IMR-90 (cell line): ENCODE measurements around the gene MRTFB. TPM values are rescaled to one million over a fixed set of nuclear protein-coding genes. Genes with fewer than 3 reads are reported as not detected.

Source experiments
- ATAC-seq: fragments of 200-7000 bp; cut with Tn5 transposase; 2 replicates; pipeline ENCODE4 v1.9.1; 2020; ENCODE audit warnings: low read depth, mild to moderate bottlenecking, moderate library complexity
- BruUV-seq: library from RNA; stranded (reverse); fragments of 400-500 nt; replicated peaks from 2 replicates; lab custom pipeline; 2021; lab: Mats Ljungman, UMichigan
- CTCF ChIA-PET: fragments of 300-600 bp; formaldehyde crosslinking; extraction: SDS; loops from one replicate; lab custom pipeline; 2021; ENCODE audit warnings: antibody characterized with exemption; lab: Yijun Ruan, JAX
- POLR2A ChIA-PET: fragments of 300-600 bp; sonication (Branson Sonifier 250); formaldehyde crosslinking; loops from one replicate; lab custom pipeline; 2022; ENCODE audit warnings: antibody characterized with exemption; ENCODE audit not compliant: unreplicated experiment; lab: Charles Lee
- DNase-seq: peaks from one replicate; pipeline ENCODE4 v3.0.0; 2013
- H2AFZ ChIP-seq: replicated peaks from 2 replicates; pipeline ENCODE3; 2013; ENCODE audit warnings: low read length, mild to moderate bottlenecking; ENCODE audit not compliant: poor library complexity
- H2AK5ac ChIP-seq: 2 replicates; pipeline ENCODE4 v1.6.1; 2013; ENCODE audit warnings: low read depth, low read length, inconsistent platforms
- H2AK9ac ChIP-seq: replicated peaks from 2 replicates; pipeline ENCODE3; 2013; ENCODE audit warnings: mild to moderate bottlenecking, low read depth, low read length, moderate library complexity; ENCODE audit not compliant: poor library complexity
- H2BK120ac ChIP-seq: 2 replicates; pipeline ENCODE4 v1.6.1; 2013; ENCODE audit warnings: low read depth, low read length, inconsistent platforms
- H2BK15ac ChIP-seq: 3 replicates; pipeline ENCODE4 v1.6.1; 2013; ENCODE audit warnings: low read depth, low read length, inconsistent platforms
- H2BK20ac ChIP-seq: 2 replicates; pipeline ENCODE4 v1.6.1; 2013; ENCODE audit warnings: low read depth, mild to moderate bottlenecking, inconsistent platforms, low read length, moderate library complexity
- H2BK5ac ChIP-seq: 2 replicates; pipeline ENCODE4 v1.6.1; 2013; ENCODE audit warnings: mild to moderate bottlenecking, low read depth, low read length, inconsistent platforms; ENCODE audit not compliant: poor library complexity, severe bottlenecking
- H3K14ac ChIP-seq: replicated peaks from 2 replicates; pipeline ENCODE4 v1.6.1; 2013; ENCODE audit warnings: low read depth, low read length, inconsistent platforms
- H3K18ac ChIP-seq: 2 replicates; pipeline ENCODE4 v1.6.1; 2013; ENCODE audit warnings: low read depth, low read length, control low read depth
- H3K23ac ChIP-seq: 2 replicates; pipeline ENCODE4 v1.6.1; 2013; ENCODE audit warnings: low read depth, low read length, inconsistent platforms
- H3K27ac ChIP-seq: 2 replicates; pipeline ENCODE4 v1.5.1; 2013; ENCODE audit warnings: mild to moderate bottlenecking, control low read depth, low read length; ENCODE audit not compliant: insufficient read depth
- H3K27me3 ChIP-seq: 2 replicates; pipeline ENCODE4 v1.6.1; 2013; ENCODE audit warnings: low read length; ENCODE audit not compliant: control insufficient read depth, insufficient read depth
- H3K36me3 ChIP-seq: 2 replicates; pipeline ENCODE4 v1.6.1; 2013; ENCODE audit warnings: low read length, mixed read lengths; ENCODE audit not compliant: control insufficient read depth, insufficient read depth
- H3K4ac ChIP-seq: 2 replicates; pipeline ENCODE4 v1.6.1; 2013; ENCODE audit warnings: low read depth, low read length, inconsistent platforms
- H3K4me1 ChIP-seq: 2 replicates; pipeline ENCODE4 v1.6.1; 2013; ENCODE audit warnings: low read length, mixed read lengths; ENCODE audit not compliant: control insufficient read depth, insufficient read depth
- H3K4me2 ChIP-seq: 2 replicates; pipeline ENCODE4 v1.6.1; 2013; ENCODE audit warnings: low read depth, mild to moderate bottlenecking, control low read depth, low read length, moderate library complexity
- H3K4me3 ChIP-seq: 2 replicates; pipeline ENCODE4 v1.5.1; 2013; ENCODE audit warnings: low read depth, mild to moderate bottlenecking, control low read depth, low read length, moderate library complexity; ENCODE audit not compliant: insufficient read depth
- H3K56ac ChIP-seq: 2 replicates; pipeline ENCODE4 v1.6.1; 2013; ENCODE audit warnings: low read length, inconsistent platforms; ENCODE audit not compliant: insufficient read depth; ENCODE audit errors: extremely low read depth
- H3K79me1 ChIP-seq, 2 experiments: 2 replicates each; pipeline ENCODE4 v1.6.1; 2013; ENCODE audit warnings: low read length in 2 of 2, inconsistent platforms in 1 of 2, low read depth in 1 of 2
- H3K9ac ChIP-seq: 2 replicates; pipeline ENCODE4 v1.6.1; 2013; ENCODE audit warnings: low read depth, low read length, control low read depth
- H3K9me1 ChIP-seq: 2 replicates; pipeline ENCODE4 v1.6.1; 2013; ENCODE audit warnings: low read length, inconsistent platforms; ENCODE audit not compliant: insufficient read depth
- H3K9me3 ChIP-seq: 2 replicates; pipeline ENCODE4 v1.6.1; 2013; ENCODE audit warnings: low read length; ENCODE audit not compliant: control insufficient read depth, insufficient read depth
- H4K20me1 ChIP-seq: 2 replicates; pipeline ENCODE4 v1.6.1; 2013; ENCODE audit warnings: low read length, inconsistent platforms; ENCODE audit not compliant: insufficient read depth
- H4K5ac ChIP-seq: 2 replicates; pipeline ENCODE4 v1.6.1; 2013; ENCODE audit warnings: mild to moderate bottlenecking, low read depth, low read length, control low read depth
- H4K8ac ChIP-seq, 2 experiments: 2 replicates each; pipeline ENCODE4 v1.6.1; 2013; ENCODE audit warnings: low read depth in 2 of 2, low read length in 2 of 2, control low read depth in 1 of 2, inconsistent platforms in 1 of 2
- H4K91ac ChIP-seq: 2 replicates; pipeline ENCODE4 v1.6.1; 2013; ENCODE audit warnings: low read depth, low read length, inconsistent platforms; ENCODE audit not compliant: insufficient read depth
- BHLHE40 ChIP-seq: fragments of 150-350 bp; IDR thresholded peaks from 2 replicates; pipeline ENCODE4 v1.6.1; 2016; ENCODE audit warnings: mild to moderate bottlenecking, low read depth, low read length
- CEBPB ChIP-seq: IDR thresholded peaks from 2 replicates; pipeline ENCODE4 v1.6.1; 2012; ENCODE audit warnings: low read depth, low read length, improper control_type of control experiment
- CHD1 ChIP-seq: IDR thresholded peaks from 2 replicates; pipeline ENCODE4 v1.6.1; 2012; ENCODE audit warnings: low read depth, low read length, improper control_type of control experiment
- MAZ ChIP-seq: IDR thresholded peaks from 2 replicates; pipeline ENCODE4 v1.6.1; 2012; ENCODE audit warnings: low read depth, mild to moderate bottlenecking, low read length, improper control_type of control experiment, moderate library complexity, borderline replicate concordance
- NFE2L2 ChIP-seq: fragments of 150-350 bp; IDR thresholded peaks from 2 replicates; pipeline ENCODE4 v1.6.1; 2016; ENCODE audit warnings: low read depth, mild to moderate bottlenecking, low read length
- POLR2A ChIP-seq: IDR thresholded peaks from 2 replicates; pipeline ENCODE4 v1.6.1; 2012; ENCODE audit warnings: mild to moderate bottlenecking, low read depth, low read length
- RAD21 ChIP-seq: IDR thresholded peaks from 2 replicates; pipeline ENCODE4 v1.6.1; 2012; ENCODE audit warnings: low read length, improper control_type of control experiment
- SMC3 ChIP-seq: fragments of 150-350 bp; IDR thresholded peaks from 2 replicates; pipeline ENCODE4 v1.6.1; 2016; ENCODE audit warnings: low read depth, mild to moderate bottlenecking, antibody characterized with exemption, low read length, moderate library complexity
- USF2 ChIP-seq: fragments of 150-350 bp; IDR thresholded peaks from 2 replicates; pipeline ENCODE4 v1.6.1; 2017; ENCODE audit warnings: mild to moderate bottlenecking, antibody characterized with exemption, low read length, low read depth
- WGBS, 2 experiments: methylation state at CpG; one replicate each; pipeline versions ENCODE4 v1.1.5 to v1.1.7; 2013; ENCODE audit warnings: missing lambda C conversion rate in 2 of 2; ENCODE audit not compliant: insufficient read length in 1 of 2; ENCODE audit errors: extremely low coverage in 2 of 2; 5-methylcytosine and 5-hydroxymethylcytosine counted together
- dilution Hi-C: fragments of 300-500 bp; cut with HindIII; formaldehyde crosslinking; loops from one replicate; pipeline ENCODE4 v1.14.3; 2018; ENCODE audit warnings: low sequenced_read_pairs; ENCODE audit not compliant: unreplicated experiment
- in situ Hi-C: fragments of 300-500 bp; cut with MboI; formaldehyde crosslinking; loops from 3 replicates; pipeline ENCODE4 v1.14.3; 2019; ENCODE audit warnings: low sequenced_read_pairs, inconsistent platforms, mixed read lengths
- intact Hi-C: fragments of 100-400 bp; cut with micrococcal nuclease; formaldehyde crosslinking; loops from 2 replicates; pipeline ENCODE4 v1.10.0; 2022
- polyA plus RNA-seq, 3 experiments: library from polyadenylated mRNA; depleted of rRNA; stranded (reverse); fragments of >200 nt; gene quantifications; 2 replicates each; pipeline ENCODE4 v1.2.3, GENCODE V29; 2012; ENCODE audit warnings: low replicate concordance in 1 of 3
- total RNA-seq: library from RNA; depleted of rRNA; stranded (reverse); fragments of >200 nt; gene quantifications from 2 replicates; pipeline ENCODE4 v1.2.3, GENCODE V29; 2012
- TF ChIP-seq, protein P1 (sequence below): conservative IDR thresholded peaks from 2 replicates; pipeline ENCODE4 v1.5.1; 2012; ENCODE audit warnings: mild to moderate bottlenecking, low read depth, low read length, improper control_type of control experiment
- TF ChIP-seq, protein P2 (sequence below): fragments of 150-350 bp; IDR thresholded peaks from 2 replicates; pipeline ENCODE4 v1.6.1; 2016; ENCODE audit warnings: low read depth, mild to moderate bottlenecking, low read length, moderate library complexity, borderline replicate concordance

MRTFB gene
- total and polyA plus RNA-seq, 2 of the 4 experiments (the other 2 are of a cell fraction), result 4.4 to 5.4 TPM

DNA sequence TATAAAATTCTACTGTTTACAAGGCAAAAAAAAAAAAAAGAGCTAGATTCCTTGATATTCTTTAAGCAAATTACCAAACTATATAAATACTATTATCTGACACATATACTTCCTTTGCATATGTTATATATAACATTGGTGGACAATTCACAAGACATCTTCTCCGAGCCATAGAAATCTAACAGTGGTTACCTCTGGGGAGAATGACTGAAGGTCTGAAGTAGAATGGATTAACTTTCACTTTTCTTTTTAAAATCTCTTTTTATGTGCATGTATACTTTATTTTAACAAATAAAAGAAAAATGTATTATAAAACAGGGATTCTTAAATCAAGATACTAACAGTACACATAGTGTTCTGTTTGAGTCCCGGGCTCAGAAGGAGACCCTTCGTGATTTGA lies 131.0 kb downstream of the MRTFB start:
- H3K9ac ChIP-seq, result no peak overlapping the region
- no peaks in the 10 kb centered on the region for H3K9me1 ChIP-seq
- ChIA-PET POLR2A (no interaction called here), CTCF (interaction anchor here (1.0 to 1.4 kb wide), 4 partner anchors 14 to 18 kb away, joined by 3 to 8 read pairs (median 4); no protein-coding TSS in a partner anchor)
- dilution Hi-C loops (no loop called here), intact Hi-C loops (no loop called here), in situ Hi-C loops (no loop called here)
- no peak overlapping the region for H3K18ac ChIP-seq
- H4K8ac ChIP-seq, result no peak overlapping the region
- H2BK20ac ChIP-seq, result no peak overlapping the region
- no peak overlapping the region for H2AK5ac ChIP-seq
- no TSS peak for BruUV-seq
- H2AK9ac ChIP-seq, result no peak overlapping the region
- H3K4ac ChIP-seq, result no peak overlapping the region
- no peaks in the 10 kb centered on the region for H3K9me3 ChIP-seq
- H2BK120ac ChIP-seq, result no peak overlapping the region
- no peak overlapping the region for H2BK5ac ChIP-seq
- DNase-seq (no peak), ATAC-seq (no peak)
- TF ChIP-seq NFE2L2 (no peak), RAD21 (no peak), CEBPB (no peak), MAZ (no peak), CHD1 (no peak), USF2 (no peak), SMC3 (no peak), BHLHE40 (no peak), POLR2A (no peak)
- TF ChIP-seq, protein P1, sequence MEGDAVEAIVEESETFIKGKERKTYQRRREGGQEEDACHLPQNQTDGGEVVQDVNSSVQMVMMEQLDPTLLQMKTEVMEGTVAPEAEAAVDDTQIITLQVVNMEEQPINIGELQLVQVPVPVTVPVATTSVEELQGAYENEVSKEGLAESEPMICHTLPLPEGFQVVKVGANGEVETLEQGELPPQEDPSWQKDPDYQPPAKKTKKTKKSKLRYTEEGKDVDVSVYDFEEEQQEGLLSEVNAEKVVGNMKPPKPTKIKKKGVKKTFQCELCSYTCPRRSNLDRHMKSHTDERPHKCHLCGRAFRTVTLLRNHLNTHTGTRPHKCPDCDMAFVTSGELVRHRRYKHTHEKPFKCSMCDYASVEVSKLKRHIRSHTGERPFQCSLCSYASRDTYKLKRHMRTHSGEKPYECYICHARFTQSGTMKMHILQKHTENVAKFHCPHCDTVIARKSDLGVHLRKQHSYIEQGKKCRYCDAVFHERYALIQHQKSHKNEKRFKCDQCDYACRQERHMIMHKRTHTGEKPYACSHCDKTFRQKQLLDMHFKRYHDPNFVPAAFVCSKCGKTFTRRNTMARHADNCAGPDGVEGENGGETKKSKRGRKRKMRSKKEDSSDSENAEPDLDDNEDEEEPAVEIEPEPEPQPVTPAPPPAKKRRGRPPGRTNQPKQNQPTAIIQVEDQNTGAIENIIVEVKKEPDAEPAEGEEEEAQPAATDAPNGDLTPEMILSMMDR, result no peak
- TF ChIP-seq, protein P2, sequence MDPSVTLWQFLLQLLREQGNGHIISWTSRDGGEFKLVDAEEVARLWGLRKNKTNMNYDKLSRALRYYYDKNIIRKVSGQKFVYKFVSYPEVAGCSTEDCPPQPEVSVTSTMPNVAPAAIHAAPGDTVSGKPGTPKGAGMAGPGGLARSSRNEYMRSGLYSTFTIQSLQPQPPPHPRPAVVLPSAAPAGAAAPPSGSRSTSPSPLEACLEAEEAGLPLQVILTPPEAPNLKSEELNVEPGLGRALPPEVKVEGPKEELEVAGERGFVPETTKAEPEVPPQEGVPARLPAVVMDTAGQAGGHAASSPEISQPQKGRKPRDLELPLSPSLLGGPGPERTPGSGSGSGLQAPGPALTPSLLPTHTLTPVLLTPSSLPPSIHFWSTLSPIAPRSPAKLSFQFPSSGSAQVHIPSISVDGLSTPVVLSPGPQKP, result no peak
- WGBS, 2 experiments, result no CpG with 5 or more reads among the region's 3 CpGs
- H3K27me3 ChIP-seq, result no peaks in the 10 kb centered on the region
- no peak overlapping the region for H3K14ac ChIP-seq
- no peak overlapping the region for H3K56ac ChIP-seq
- H3K36me3 ChIP-seq, result no peaks in the 10 kb centered on the region
- H3K4me3 ChIP-seq, result no peak overlapping the region
- no peak overlapping the region for H3K4me2 ChIP-seq
- H3K27ac ChIP-seq, result no peak overlapping the region
- no peak overlapping the region for H4K5ac ChIP-seq
- no peaks in the 10 kb centered on the region; the same call in 1 of the 2 replicates for H3K4me1 ChIP-seq
- H3K23ac ChIP-seq, result no peak overlapping the region
- no peaks in the 10 kb centered on the region for H4K20me1 ChIP-seq
- H2BK15ac ChIP-seq, result no peak overlapping the region
- H2AFZ ChIP-seq, result no peak overlapping the region
- H4K91ac ChIP-seq, result no peak overlapping the region
- peaks cover 0 to 3% of the 10 kb centered on the region in 2 experiments; a peak in 2 of 4 replicates for H3K79me1 ChIP-seq
